Astrocyte of the spinal cord (primary cell): ENCODE results near the gene C20orf202.

ENCODE experiments used
- DNase-seq: peaks from one replicate; pipeline ENCODE4 v3.0.0; 2011; ENCODE audit warnings: low read depth, low spot score
- H3K4me3 ChIP-seq: 2 replicates; pipeline ENCODE4 v1.5.1; 2011; ENCODE audit warnings: low read depth, mild to moderate bottlenecking, low read length, moderate library complexity
- CTCF ChIP-seq: IDR thresholded peaks from 2 replicates; pipeline ENCODE4 v1.5.1; 2012; ENCODE audit warnings: low read depth, mild to moderate bottlenecking, low read length, inconsistent platforms
- in situ Hi-C: cut with HindIII; loops from 2 replicates; pipeline ENCODE4 v1.10.0; 2017; ENCODE audit warnings: low sequenced_read_pairs

C20orf202 gene

GRCh38 chr20:1195226-1195625 lies 8.0 kb upstream of the C20orf202 start:
- H3K4me3 ChIP-seq, result no peak overlapping the region
- DNase-seq, result no peak
- TF ChIP-seq CTCF, result no peak
- in situ Hi-C loops, result no loop called here

DNA sequence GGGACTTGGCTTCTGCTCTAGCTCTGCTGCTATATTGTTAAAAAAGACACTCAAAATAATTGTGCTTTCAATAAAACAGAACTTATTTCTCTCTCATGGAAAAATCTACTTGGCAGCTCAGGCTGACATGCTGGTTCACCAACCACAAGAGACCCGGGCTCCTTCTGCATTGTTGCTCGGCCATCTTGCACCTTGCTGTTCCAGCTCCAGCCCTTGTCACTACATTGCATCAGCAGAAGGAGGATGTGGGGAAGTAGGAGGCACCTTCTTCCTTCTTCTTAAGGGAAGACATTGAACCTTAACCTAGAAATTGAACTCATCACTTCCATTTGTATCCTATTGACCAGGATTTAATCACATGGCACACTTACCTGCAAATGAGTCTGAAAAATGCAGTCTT lies 6.6 kb upstream of the C20orf202 start:
- TF ChIP-seq CTCF, result no peak
- in situ Hi-C loops, result no loop called here
- no peak for DNase-seq
- no peak overlapping the region for H3K4me3 ChIP-seq

GRCh38 chr20:1197801-1198200 lies 5.5 kb upstream of the C20orf202 start:
- no peak for TF ChIP-seq CTCF
- no peak for DNase-seq
- in situ Hi-C loops, result no loop called here
- no peak overlapping the region for H3K4me3 ChIP-seq

DNA sequence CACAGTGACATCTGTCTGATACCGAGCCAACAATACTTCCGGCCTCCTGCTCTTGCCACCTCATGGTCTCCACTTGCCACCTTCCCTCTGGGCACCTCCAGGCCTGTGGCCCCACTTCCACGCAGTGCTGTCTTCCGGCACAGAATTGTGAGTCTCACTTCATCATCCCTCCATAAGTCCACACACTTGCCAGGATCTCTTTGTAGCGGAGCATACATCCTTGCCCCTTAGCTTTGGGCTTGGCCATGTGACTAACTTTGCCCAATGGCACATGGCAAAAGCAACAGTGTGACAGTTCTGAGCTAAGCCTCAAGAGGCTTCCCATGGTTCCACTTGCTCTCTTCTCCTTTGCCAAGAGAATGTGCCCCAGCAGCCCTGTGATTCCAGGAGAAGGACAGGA lies 4.5 kb upstream of the C20orf202 start:
- TF ChIP-seq CTCF, result no peak
- in situ Hi-C loops, result no loop called here
- no peak for DNase-seq
- H3K4me3 ChIP-seq, result no peak overlapping the region

DNA sequence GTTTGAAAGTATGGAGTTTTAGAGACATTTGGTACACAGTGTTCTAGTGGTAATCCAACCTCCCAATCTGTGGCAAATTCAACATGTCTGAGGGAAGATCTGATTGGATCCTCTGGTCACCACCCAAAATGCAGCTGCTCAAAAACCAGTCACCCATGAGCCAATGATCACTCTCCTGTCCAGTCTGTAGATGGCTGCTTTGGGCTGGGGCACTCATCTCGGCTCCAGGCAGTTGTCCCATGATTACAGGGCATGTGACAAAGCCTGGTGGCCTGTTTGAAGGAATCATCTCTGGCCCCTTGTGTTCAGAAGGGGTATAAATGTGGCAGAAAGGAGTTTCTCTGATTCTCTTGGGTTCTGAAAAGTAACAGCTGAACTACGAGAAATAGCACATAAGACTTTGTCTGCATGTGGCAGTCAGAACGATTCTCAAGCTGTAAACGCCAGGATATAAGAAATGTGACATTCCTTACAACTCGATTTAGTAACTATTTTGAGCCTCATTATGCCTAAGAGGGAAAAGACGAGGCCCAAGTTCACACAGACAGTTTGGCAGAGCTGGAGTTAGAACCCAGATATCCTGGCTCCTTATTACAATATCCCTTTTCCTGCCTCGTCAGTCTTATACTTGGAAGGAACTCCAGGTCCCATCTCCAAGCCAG lies 3.9 kb upstream of the C20orf202 start:
- TF ChIP-seq CTCF, result no peak
- no peak for DNase-seq
- in situ Hi-C loops, result no loop called here
- no peak overlapping the region for H3K4me3 ChIP-seq

DNA sequence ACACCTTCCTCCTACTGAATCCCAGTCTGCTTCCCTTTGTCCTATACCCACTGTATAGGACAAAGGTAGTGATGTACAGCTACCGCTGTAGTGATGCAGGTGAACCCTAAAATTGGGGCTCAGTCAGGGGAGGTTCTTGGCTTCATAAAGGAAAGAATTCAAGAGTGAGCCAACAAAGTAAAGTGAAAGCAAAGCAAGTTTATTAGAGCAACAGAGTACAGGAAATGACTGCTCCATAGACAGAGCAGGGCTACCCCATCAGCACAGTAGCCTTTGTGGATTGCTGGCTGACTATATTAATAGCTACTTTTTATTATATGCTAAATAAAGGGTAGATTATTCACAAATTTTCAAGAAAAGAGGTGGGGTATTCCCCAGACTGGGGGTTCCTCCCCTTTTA lies 3.3 kb upstream of the C20orf202 start:
- TF ChIP-seq CTCF, result no peak
- DNase-seq, result no peak
- H3K4me3 ChIP-seq, result no peak overlapping the region
- in situ Hi-C loops, result no loop called here

- H3K4me3 ChIP-seq, result no peak overlapping the region
- no peak for TF ChIP-seq CTCF
- DNase-seq, result no peak
- in situ Hi-C loops, result no loop called here
These were observed 376 bp downstream of the C20orf202 start for GRCh38 chr20:1203630-1204029.
